ENCODE results near the gene CCDC102B. TPM values are rescaled to one million over a fixed set of nuclear protein-coding genes. Genes with fewer than 3 reads are reported as not detected.

Gene CCDC102B
- total RNA-seq, 1 experiment from 2014 or later, result 2.1 TPM

DNA sequence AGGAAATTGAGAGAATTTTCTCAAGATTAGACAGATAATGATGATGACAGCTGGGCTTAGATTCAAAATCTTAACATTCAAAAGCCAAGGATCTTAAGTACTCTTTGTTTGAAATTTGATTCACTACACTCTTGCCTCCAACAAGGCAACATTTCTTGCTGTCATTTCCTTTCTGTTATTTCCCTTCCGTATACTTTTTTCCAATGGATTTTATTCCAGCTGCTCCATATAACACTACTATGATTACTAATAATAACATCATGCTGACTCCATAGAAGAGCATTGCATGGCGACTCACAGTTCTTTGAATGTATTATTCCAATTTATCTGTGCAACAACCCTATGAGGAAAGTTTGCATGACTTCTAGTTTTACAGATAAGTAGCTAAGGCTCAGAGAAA is 33.9 kb upstream of the CCDC102B start:
- no peak overlapping the region for H3K4me3 Mint-ChIP-seq (ENCODE audit: low read depth, unreplicated experiment)
- H3K4me1 Mint-ChIP-seq (ENCODE audit: low read depth, unreplicated experiment), result no peaks in the 10 kb centered on the region
- CTCF ChIA-PET, result no interaction called here
- DNase-seq, result no peak
- no peak overlapping the region for H3K27ac Mint-ChIP-seq (ENCODE audit: unreplicated experiment)
- H3K36me3 Mint-ChIP-seq (ENCODE audit: insufficient read depth, unreplicated experiment), result no peaks in the 10 kb centered on the region
- intact Hi-C loops (cut with micrococcal nuclease; ENCODE audit: unreplicated experiment), result no loop called here
- BruUV-seq (replicated peaks), result no TSS peak
- no peaks in the 10 kb centered on the region for H3K27me3 Mint-ChIP-seq (ENCODE audit: unreplicated experiment)
- H3K9me3 Mint-ChIP-seq (ENCODE audit: low read depth, unreplicated experiment), result peaks cover 3% of the 10 kb centered on the region
- TF ChIP-seq, protein P1, sequence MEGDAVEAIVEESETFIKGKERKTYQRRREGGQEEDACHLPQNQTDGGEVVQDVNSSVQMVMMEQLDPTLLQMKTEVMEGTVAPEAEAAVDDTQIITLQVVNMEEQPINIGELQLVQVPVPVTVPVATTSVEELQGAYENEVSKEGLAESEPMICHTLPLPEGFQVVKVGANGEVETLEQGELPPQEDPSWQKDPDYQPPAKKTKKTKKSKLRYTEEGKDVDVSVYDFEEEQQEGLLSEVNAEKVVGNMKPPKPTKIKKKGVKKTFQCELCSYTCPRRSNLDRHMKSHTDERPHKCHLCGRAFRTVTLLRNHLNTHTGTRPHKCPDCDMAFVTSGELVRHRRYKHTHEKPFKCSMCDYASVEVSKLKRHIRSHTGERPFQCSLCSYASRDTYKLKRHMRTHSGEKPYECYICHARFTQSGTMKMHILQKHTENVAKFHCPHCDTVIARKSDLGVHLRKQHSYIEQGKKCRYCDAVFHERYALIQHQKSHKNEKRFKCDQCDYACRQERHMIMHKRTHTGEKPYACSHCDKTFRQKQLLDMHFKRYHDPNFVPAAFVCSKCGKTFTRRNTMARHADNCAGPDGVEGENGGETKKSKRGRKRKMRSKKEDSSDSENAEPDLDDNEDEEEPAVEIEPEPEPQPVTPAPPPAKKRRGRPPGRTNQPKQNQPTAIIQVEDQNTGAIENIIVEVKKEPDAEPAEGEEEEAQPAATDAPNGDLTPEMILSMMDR (IDR thresholded peaks at IDR 0.05; ENCODE audit: unreplicated experiment), result no peak

DNA sequence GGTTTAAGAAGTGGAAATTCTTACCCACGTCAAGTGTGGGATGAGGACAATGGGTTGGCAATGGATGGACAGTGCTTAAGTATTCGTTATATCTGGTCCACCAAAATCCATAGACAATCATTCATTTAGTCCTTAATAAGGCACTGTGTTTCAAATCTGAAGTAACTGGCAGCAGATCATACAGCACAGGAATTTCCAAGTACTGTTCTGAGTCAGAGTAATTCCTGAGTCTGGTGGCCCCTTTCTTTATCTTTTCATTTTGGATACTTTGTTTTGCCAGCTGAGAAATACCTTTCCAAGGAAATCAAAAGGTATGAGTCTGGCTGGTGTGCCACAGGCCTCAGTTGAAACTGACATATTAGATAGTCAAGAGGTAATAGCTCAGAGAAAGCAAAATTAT is 31.4 kb upstream of the CCDC102B start:
- H3K4me3 Mint-ChIP-seq (ENCODE audit: low read depth, unreplicated experiment), result no peak overlapping the region
- intact Hi-C loops (cut with micrococcal nuclease; ENCODE audit: unreplicated experiment), result no loop called here

DNA sequence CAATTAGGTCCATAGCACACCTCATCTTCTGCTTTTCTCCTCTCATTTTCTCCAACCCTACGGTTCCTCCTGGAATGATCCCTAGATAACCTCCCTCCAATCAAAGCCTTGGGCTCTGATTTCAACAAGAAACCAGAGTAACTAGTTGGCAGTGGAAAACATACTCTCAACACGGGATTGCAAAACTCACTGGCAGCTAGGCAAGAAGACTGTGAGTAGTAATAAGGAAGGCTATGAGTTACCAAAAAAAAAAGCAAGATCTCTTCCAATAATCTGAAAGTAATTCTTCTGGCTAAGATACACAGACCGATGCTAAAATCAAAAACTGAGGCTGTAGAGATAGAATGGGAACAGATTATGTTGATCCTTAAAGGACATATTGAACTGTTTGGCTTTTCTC is 28.4 kb upstream of the CCDC102B start:
- Mint-ChIP-seq H3K4me3 (ENCODE audit: low read depth, unreplicated experiment) (no peak overlapping the region), H3K4me1 (ENCODE audit: low read depth, unreplicated experiment) (no peaks in the 10 kb centered on the region), H3K36me3 (ENCODE audit: insufficient read depth, unreplicated experiment) (no peaks in the 10 kb centered on the region), H3K9me3 (ENCODE audit: low read depth, unreplicated experiment) (peaks cover 2% of the 10 kb centered on the region), H3K27ac (ENCODE audit: unreplicated experiment) (no peak overlapping the region), H3K27me3 (ENCODE audit: unreplicated experiment) (no peaks in the 10 kb centered on the region)
- intact Hi-C loops (cut with micrococcal nuclease; ENCODE audit: unreplicated experiment), result no loop called here
- TF ChIP-seq, protein P1 (IDR thresholded peaks at IDR 0.05; ENCODE audit: unreplicated experiment), result no peak
- no peak for DNase-seq
- BruUV-seq (replicated peaks), result no TSS peak
- CTCF ChIA-PET, result no interaction called here

More for the DNA sequence above, 31.4 kb upstream of the CCDC102B start:
- CTCF ChIA-PET, result no interaction called here
- no peaks in the 10 kb centered on the region for H3K4me1 Mint-ChIP-seq (ENCODE audit: low read depth, unreplicated experiment)
- no peak overlapping the region for H3K27ac Mint-ChIP-seq (ENCODE audit: unreplicated experiment)
- peaks cover 4% of the 10 kb centered on the region for H3K9me3 Mint-ChIP-seq (ENCODE audit: low read depth, unreplicated experiment)
- no peaks in the 10 kb centered on the region for H3K36me3 Mint-ChIP-seq (ENCODE audit: insufficient read depth, unreplicated experiment)
- DNase-seq, result no peak
- TF ChIP-seq, protein P1 (IDR thresholded peaks at IDR 0.05; ENCODE audit: unreplicated experiment), result no peak
- no TSS peak for BruUV-seq (replicated peaks)
- H3K27me3 Mint-ChIP-seq (ENCODE audit: unreplicated experiment), result no peaks in the 10 kb centered on the region

DNA sequence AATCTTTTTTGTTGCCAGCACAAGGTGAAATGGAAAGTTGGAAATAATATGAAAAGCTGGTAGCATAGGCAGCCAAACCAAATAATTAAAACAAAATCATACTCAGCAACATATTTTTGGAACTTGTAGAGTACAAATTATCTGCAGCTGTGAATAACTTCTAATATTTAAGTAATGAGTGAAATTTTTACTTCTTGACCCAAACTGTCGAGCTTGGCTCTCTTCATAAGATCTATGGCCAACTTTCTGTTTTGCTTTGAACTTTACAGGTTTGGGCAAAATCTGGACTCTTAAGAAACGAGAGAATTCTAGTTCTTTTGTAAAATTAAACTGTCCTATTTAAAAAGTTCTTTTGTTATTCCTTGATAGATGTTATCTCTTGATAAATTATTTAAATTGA is 25.6 kb upstream of the CCDC102B start:
- no TSS peak for BruUV-seq (replicated peaks)
- TF ChIP-seq, protein P1 (IDR thresholded peaks at IDR 0.05; ENCODE audit: unreplicated experiment), result no peak
- Mint-ChIP-seq H3K9me3 (ENCODE audit: low read depth, unreplicated experiment) (peaks cover 2% of the 10 kb centered on the region), H3K4me1 (ENCODE audit: low read depth, unreplicated experiment) (no peaks in the 10 kb centered on the region), H3K36me3 (ENCODE audit: insufficient read depth, unreplicated experiment) (no peaks in the 10 kb centered on the region), H3K27ac (ENCODE audit: unreplicated experiment) (no peak overlapping the region), H3K27me3 (ENCODE audit: unreplicated experiment) (no peaks in the 10 kb centered on the region), H3K4me3 (ENCODE audit: low read depth, unreplicated experiment) (no peak overlapping the region)
- DNase-seq, result no peak
- intact Hi-C loops (cut with micrococcal nuclease; ENCODE audit: unreplicated experiment), result no loop called here
- CTCF ChIA-PET, result no interaction called here

Measured in Calu3 (cell line).